Stimulated activated CD4-positive, alpha-beta T cell treated with anti-CD3 and anti-CD28 coated beads, Interleukin-12 subunit alpha, Interleukin-12 subunit beta, amount 100 ng/mL, for 4 hours (primary cell): ENCODE measurements around the gene SLC66A2.

Experiments used
- DNase-seq: peaks from one replicate; pipeline ENCODE4 v3.0.0-alpha.2; 2020

The SLC66A2 gene

DNA sequence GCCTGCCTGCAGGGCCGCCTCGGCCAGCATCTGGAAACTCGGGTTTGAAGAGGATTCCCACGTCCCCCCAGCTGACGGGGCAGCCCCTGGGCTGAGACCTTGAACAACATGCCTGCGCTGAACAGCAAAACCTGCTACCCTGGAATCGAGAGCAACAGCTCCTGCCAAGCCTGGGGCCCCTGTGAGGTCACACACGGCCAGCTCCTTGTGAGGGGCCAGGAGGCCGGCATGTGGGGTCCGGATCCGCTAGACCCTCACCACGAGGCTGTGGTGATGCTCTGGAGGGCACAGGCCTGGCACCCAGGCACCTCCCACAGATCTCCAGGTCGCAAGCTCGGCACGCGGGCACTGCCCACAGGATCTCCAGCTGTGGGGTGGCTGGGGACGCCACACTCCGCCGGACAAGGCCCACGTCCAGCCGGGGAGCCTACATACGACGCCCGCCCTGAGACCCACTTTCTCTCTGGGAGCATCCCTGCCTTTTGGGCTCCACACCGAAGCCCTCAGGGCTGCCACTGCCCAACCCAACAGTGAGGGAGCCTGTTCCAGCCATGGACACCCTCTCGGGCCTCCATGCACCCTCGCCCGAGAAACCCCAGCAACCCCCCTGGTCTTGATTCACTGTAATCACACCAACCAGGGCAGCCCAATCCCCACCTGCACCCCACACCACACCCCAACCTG lies 34.1 kb downstream of the SLC66A2 start:
- DNase-seq = no peak

DNA sequence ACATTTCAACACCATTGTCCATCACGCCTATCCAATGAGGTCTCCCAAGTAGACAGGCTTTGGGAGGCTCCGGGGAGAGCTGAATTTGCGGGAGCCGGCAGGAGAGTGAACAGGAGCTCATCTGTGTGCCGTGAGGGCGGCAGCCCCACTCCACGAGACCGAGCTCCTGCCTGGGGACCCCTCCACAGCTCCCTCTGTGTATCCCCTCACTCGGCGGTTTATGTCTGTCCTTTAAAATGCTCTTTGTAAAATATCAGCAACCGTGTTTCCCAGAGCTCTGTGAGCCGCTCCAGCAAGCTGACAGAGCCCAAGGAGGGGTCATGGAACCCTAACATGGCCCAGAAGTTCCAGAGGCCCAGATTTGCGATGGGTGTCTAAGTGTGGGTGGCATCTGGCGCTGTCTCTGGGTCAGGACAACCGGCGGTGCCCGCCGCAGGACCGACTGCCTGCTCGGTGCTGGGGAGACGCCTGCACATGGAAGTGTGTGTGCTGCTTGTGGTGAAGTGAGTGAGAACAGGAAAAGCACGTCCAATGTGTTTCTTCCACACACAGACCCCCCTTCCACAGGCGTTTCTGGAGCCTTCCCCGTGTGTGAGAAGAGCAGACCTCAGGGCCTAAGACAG lies 34.8 kb downstream of the SLC66A2 start:
- DNase-seq = no peak

DNA sequence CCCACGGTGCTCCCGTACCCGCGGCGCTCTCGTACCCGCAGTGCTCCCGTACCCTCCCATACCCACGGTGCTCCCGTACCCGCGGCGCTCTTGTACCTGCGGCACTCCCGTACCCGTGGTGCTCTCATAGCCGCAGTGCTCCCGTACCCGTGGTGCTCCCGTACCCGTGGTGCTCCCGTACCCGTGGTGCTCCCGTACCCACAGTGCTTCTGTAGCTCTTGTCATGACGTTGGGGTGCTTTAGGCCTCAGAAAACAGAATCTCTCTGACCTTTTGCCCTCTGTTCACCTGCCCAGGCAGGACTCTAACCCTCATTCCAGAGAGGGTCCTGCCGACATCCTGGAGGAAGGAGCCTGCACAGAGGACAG lies 35.3 kb downstream of the SLC66A2 start:
- no peak for DNase-seq

DNA sequence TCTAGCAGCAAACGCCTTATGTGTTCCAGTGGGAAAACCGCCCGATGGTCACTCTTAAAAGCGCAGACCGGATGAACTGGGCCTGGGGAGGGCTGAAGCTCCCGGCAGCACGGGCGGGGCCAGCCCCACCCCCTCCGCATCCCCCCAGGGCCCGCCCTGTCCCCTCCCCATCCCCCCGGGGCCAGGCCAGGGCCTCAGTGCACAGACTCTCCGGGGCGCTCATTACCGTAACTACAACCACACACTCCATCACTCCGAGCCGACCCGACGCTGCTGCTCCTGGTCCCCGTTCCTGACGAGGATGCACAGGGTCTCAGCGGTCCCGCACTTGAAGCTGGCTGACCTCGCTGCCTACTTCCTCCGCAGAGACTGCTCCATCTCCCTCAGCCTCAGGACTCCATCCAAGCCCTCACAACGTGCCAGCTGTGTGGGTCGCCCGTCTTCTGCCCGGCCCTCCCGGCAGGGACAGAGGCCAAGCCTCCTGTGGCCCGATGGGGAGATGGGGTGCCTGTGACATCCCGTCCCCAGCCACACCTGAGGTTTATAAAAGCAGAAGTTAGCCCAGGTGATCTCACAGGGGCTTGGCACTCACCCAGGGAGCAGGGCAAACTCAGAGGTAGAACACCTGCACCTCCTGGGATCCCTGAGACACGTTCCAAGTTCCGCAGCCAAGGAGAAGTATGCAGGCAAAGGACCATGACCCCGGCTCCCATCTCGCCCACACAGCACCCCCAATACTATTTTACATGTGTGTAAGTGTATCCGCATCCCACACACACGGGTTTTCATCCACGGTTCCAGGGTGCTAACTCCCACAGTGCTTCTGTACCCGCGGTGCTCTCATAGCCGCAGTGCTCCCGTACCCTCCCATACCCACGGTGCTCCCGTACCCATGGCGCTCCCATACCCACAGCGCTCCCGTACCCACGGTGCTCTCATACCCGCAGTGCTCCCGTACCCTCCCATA lies 36.0 kb downstream of the SLC66A2 start:
- no peak for DNase-seq

DNA sequence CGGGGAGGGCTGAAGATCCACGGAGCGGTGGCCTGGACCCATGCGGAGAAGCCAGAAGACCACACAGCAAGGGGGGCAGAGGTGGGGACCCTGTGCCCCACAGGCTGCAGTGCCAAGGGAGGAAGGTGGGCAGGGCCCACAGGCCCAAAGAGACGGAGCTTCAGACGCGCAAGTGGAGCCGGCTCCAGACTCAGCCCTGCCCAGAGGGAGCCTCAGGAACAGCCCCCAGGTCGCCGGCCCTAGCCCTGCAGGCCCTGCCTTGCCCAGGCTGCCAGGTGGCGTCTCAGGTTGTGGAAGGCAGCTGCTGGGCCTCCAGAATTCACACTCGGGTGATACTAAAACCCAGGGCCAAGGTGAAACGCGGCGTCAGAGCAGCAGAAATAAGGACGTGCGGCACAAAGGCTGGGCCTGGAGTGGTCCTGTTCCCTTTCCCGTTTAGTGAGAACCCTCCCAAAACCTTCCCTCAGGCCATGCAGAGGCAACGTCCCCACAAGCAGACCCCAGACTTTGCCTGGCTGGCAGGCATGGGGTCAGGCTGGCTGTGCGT lies 36.8 kb downstream of the SLC66A2 start:
- DNase-seq = no peak

DNA sequence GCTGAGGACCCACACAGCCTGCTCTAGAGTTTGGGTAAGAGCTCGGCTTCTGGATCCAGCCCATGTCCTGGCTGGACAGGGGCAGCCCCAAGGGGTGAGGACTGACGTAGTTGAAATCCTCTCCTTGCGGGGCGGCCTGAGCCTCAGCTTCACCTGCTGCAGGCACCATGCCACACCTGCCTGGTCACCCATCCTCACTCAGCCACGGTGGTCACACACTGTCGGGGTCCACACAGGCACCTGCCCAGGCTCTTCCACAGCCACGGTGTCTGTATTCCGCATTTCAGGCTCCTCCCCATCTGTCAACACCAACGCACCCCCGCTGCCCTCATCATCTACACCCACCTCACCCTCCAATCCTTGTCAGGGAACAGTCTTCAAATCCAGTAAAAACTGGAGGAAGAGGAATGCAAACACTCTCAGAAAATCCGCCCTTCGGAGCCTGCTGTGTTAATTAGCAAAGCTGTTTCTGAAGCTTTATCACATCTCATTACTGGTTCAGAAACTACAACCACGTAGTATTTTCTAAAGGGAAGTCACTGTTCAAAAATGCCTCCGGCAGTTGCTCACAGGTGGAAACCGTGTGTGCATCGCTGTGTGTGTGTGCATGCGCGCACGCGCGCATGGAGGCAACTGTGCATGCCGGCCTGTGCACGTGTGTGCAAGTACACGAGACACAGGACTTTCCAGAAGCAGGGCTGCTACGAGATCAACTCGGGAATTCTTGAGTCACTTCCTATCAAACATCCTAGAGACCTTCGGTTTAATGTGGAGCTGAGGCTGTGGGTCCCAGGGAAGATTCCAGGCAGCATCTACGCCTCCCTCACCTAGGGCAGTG lies 38.2 kb downstream of the SLC66A2 start:
- DNase-seq = no peak

DNA sequence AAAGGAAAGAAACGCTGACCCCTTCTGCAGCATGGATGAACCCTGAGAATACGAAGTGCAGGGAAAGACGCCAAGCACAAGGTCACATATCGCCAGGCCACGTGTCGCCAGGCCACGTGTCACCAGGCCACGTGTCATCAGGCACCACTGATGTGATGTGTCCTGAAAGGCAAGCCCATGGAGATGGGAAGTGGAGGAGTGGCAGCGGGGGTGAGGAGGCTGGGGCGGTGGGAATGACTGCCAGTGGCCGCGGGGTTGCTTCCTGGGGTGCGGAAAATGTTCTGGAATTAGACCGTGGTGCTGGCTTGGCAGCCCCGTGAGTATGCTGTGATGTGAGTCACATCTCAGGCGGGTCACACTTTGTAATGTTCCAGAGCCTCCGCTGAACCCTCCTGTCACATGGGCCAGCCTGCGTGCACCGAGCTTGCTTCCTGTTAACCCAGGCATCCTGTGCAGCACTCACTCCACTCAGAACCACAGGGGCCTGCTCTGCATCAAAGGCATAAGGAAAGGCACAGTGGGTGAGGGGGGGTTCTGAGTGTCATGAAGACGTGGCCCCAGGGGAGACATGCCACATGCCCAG lies 39.0 kb downstream of the SLC66A2 start:
- DNase-seq = no peak

DNA sequence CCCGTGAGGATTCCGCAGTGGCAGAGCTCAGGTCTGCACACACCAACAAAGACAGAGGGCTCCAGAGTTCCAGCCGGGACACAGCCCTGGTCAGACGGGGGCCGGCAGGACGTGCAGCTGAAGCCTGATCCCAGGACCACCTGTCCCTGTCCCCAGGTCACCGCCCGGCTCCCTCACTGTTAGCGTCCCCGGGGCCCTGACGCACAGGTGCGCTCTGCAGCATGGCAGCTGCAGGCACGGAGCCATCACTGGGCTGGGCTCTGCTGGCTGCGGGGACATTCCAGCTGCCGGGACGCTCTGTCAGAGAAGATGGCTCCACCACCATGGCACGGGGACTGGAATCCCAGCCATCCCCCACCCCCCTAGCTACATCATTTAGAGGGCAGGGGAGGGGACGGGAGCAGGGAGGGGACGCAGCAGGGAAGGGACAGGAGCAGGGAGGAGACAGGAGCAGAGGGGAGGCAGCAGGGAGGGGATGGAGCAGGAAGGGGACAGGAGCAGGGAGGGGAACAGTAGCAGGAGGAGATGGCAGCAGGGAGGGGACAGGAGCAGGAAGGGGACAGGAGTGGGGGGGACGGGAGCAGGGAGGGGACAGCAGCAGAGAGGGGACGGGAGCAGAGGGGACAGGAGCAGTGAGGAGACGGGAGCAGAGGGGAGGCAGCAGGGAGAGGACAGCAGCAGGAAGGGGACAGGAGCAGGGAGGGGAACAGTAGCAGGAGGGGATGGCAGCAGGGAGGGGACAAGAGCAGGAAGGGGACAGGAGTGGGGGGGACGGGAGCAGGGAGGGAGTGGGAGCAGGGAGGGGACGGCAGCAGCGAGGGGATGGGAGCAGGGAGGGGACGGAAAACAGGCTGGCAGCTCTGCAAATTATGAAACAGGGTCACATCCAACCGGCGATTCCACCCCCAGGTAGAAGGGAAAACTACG lies 39.8 kb downstream of the SLC66A2 start:
- no peak for DNase-seq

DNA sequence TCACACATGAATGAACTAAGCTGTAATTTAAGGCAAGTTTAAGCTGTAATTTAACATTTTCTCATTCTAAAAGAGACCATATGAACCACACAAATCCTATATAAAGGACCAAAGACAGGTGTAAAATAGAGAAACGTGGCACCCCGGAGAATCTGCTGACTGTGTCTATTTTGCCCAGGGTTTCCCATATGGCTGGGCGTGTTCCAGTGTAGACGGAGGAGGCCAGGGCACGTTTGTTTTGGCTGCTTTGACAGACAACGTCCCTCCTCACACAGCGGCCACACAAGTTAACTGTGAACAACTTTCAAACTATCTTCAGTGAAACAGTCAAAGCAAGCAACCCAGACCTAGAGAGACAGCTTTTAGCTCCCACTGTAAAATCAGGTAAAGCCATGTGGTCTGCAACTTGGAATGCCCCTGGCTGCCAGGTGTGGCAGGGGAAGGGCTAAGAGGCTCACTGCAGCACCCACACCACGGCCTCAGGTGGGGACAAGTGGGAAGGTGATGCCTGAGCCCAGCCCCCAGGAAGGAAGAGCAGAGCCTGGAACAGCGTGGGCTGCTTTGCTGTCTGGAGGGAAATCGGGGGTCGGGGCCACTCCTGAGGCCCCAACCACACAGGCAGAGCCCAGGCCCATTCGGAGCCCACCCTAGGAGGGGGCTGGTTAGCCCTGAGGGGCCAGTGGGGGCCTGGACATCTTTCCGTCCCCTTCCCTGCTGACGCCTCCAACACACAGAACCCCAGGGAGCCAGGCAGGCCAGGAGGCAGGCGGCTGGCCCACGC lies 40.7 kb downstream of the SLC66A2 start:
- no peak for DNase-seq

DNA sequence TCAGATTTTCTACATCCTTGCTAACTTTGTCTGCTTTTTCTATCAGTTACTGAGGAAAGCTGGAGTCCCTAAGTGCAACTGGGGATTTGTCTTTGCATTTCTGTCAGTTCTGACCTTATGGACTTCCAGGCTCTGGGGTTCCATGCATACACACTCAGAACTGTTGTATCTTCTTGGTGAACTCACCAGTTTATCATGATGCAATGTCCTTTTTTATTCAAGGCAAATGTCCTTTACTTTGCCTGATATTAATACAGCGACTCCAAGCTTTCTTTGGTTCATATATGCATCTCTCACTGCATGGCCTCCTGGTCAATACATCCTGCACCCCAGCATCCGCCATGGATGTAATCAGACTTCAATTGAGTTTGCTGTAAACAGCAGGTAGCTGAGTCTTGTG lies 44.7 kb downstream of the SLC66A2 start:
- DNase-seq = no peak

DNA sequence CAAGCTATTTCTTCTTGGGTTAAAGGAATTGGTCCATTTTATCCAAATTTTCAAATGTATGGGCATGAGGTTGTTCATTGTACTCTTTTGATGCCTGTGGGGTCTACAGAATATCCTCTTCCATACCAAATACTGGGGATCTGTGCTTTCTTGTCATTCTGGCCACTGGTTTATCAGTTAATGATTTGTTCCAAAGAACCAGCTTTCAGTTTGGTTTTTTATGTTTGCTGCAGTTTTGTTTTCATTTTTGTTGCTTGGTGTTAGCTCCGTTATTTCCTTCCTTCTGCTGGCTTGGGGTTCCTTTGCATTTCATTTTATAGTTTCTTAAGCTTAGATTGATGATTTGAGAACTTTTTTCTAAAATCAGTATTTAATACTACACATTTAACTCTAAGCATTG lies 45.5 kb downstream of the SLC66A2 start:
- DNase-seq = no peak

DNA sequence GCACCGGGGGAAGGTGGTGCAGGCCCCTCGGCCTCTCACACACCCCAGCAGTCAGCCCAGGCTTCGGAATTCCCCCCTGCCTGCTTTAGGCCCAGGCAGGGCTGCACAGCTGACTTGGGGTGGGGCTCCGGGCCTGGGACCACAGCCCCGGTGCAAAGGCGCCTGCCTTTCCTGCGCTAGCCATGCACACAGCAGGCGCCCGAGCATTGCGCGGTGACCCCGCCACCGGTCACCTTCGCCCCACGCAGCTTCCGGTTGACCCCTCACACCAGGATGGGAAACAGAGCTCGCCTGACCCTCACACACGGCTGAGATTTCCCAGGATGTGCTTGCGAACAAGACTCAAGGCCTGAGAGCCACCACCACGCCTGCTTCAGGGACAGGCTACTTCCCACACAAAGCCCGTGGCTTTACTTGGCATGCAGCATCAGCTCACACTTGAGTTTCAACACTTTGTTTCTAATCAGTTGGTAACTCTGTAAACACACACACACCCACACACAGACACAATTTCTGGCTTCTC lies 46.0 kb downstream of the SLC66A2 start:
- no peak for DNase-seq

DNA sequence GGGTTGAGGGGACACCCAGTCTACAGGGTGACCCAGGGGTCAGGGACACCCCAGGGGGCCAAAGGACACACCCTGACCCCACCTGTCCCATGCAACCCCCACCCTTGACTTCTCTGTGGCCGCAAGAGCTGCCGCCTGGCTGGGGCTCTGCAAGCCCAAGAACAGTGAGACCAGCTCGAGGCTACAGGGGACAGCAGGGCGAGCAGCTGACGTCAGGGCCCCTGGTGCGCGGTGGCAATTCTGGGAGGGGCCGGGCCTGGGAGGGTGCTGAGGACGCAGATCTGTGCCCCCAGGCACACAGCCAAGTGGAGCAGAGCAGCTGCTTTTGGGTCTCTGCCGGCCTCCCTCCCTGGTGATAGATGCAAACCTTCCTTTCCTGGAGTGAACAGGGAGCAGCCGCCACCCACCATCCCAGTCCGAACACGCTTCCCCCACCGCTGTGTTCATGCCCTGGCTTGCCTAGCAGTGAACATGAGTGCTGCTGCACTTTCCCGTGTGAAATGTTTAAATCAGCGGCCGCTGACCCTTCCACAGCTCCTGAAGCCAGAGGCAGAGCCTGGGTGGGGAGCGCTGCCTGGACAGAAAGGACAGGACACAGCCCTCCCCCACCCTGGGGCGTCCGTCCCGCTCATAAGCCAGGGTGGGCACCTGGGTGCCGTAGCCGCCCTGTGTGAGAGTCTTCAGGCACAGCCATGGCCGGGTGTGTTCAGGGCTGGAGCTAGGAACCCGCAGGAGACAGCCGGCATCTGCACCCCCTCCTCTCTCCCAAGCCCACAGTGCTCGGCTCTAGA lies 46.9 kb downstream of the SLC66A2 start:
- no peak for DNase-seq

DNA sequence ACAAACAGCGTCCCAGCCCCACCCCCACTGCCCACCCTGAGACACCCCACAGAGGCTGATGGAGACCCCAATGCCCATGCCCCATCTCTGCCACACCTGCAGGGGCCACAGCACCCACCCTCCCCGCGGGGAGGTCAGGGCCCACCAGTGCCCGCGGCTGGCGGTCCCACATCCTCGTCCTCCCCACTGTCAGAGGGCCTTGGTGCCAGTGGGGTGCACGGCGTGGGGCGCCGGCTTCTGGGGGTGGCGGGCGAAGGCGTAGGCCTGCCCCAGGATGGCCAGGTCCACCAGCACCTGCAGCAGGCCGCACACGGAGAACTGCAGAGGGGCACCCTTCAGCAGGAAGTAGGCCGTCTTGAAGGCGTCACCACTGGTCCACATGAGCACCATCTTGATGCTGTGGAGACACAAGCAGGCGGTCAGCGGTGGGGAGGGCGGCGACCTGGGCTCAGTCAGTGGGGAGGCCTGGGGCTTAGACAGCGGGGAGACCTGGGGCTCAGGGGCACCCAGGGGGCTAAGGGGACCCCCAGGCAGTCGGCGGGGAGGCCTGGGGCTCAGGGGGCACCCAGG lies 47.6 kb downstream of the SLC66A2 start:
- DNase-seq = no peak

DNA sequence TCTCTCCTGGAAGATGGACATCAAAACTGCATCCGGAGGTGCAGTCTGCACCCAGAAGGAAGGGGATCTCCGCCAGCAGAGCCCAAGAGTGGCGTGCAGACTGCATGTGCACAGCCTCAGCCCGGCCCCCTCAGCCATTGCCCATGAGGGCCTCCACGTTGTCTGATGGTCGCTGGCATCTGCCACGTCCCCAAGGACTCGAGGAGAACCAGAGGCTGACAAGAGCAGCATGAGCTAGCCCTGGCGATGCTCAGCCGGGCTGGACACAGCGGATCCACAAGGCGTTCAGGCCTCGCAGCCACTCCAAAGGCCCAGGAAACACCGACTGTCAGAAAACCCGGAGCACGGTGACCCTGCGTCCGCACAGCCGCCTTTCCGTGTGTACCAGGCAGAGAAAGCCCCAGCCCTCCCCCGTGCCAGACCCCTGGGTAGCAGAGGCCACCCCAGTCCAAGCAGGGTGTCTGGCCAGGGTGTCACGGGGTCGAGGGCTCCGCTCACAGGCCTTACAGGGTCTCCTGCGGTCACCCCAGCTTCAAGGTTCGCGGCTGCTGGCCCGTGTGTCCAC lies 48.3 kb downstream of the SLC66A2 start:
- DNase-seq = no peak

DNA sequence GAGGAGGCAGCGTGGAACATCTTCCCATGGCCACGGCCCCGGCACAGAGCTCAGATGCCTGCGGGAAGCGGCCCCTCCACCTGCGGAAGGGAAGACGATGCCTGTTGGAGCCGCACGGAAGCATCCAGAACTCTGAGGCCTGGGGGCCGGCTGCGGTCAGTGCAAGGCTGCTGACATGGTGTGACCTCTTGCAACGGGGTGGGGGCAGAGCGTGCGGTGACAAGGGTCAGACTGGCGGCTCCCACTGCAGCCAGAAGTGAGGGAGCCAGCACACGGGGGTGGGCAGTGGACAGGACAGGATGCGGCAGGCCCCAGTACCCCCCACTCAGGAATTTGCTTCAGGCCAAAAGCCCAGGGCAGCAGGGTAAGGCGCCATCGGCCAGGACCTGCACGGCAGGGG lies 48.8 kb downstream of the SLC66A2 start:
- no peak for DNase-seq

DNA sequence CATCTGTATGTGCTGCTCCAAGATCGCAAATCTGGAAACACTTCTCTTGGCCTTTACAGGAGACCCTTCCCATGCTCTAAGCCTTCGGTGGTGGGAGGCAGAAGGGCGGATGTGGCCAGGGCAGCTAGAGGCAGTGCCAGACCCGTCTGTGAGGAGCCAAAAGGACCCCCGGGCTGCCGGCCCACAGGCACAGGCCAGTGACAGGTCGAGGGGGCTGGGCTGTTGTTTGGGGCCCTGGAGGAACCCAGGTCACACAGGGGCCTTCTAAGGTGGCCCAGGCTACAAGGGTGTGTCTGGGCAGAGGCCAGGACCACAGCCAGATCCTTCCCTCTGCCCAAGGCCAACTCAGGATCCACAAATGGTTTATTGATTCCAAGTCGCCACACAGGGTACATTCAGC lies 49.4 kb downstream of the SLC66A2 start:
- no peak for DNase-seq

DNA sequence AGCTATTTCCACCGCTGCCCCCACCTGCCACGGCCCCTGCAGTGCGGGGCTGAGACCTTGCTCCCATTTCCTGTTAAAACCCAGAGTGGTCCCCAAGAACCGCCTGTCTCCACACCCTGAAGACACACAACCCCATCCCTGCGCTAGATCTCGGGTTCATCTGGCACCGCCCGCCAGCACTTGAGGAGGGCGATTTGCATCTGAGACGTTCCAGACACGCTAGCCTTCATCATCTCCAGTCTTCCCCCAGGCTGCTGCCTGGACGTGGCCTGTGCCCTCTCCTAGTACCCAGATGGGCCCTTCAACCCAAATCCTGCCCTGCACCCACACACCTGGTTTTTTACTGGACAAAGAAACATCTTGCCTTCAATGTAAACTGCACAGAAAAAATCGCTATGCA lies 49.8 kb downstream of the SLC66A2 start:
- DNase-seq = no peak
